Smooth muscle cell of the brain vasculature (primary cell): Measurements from ENCODE around the gene CACNA1S.

ENCODE experiments used
- DNase-seq: peaks from one replicate; pipeline ENCODE4 v3.0.0-alpha.2; 2012; ENCODE audit warnings: low read depth, low spot score

Gene CACNA1S

DNA sequence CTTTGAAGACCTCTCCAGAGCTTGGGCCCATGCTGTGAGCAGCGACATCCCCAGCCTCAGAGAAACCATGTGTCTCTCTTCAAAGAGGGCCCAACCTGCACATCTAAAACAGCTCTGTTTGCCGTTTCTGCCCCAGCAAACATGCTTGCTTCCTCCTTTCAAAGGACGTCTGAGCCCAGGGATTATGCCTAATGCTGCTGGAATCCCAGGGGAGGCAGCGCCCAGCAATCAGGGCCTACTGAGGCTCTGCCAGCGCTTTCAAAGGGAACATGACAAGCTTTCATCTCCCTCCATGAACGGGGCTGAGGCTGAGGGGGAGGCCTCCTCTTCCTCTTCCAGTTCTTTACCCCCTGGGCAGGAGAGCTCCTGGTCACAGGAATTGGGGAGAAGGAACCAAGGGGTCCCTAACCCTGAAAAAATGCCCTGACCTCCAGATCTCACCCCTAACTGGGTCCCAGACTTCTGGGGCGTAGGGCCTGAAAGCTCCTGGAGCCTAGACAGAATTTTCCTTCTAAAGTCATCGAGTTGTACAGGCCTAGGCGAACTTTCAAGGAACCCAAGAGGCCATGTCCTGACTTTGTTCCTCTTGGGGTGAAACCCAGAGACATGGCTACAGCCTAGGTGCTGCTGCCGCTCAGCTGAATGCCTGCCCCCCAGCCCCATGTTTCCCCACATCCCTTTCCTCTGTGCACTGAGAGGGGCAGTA is 28.2 kb upstream of the CACNA1S start:
- DNase-seq: no peak

DNA sequence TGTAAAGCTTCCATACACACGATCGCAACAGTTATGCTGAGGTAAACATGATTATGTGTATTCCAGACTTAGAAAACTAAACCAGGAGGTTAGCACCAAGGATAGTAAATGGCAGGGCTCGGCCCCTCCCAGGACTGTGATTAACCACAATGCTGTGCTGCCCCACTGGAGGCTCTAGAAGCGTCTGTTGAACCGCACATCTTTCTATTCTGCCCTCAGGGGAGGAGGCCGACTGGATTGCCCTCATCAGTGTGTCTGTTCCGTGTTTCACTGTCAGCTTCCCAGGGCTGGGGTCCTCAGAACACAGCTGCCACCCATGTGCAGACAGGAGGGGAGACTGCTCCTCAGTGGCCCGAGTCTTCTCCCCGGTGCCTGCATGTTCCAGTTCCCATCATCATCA is 27.5 kb upstream of the CACNA1S start:
- DNase-seq: no peak

DNA sequence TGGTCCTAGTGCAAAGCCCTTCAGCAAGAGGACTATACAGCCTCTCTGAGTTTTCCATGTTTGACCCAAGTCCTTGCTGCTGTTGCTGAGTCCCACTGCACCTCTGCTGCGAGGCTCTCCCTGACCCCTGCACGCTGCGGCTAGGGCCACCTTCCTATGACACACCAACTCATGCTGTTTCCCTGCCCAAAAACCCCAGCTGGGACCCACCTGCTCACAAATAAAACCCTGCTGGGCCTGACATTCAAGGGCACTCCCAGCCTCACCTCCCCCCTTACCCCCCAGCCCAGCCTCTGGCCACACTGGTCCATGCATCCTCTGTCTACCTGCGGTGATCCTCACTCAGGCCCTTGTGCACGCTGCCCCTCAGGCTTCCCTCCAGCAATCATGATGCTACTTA is 27.1 kb upstream of the CACNA1S start:
- DNase-seq: no peak

DNA sequence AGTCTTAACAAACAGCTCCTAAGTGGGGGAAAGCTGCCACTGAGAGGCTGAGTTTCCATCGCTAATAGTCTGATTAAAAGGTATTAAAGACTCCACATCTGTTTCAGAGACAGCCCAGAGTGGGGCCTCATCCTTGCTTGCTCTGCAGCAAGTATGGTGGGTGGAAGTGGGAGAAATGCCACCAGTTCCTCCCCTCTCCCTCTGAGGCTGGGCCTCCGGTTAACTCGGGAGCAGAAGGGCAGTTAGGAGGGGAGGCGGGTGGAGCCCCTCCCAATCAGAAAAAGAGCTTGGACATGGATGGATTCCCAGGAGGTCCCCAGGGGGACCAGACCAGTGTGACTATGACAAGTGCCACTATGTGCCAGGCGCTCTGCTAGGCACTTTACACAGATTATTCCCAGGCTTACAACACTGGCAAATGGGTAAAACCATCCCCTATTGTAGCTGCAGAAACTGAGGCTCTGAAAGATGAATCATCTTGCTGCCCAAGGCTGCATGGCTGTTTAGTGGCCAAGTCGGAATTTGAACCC is 26.1 kb upstream of the CACNA1S start:
- no peak for DNase-seq

DNA sequence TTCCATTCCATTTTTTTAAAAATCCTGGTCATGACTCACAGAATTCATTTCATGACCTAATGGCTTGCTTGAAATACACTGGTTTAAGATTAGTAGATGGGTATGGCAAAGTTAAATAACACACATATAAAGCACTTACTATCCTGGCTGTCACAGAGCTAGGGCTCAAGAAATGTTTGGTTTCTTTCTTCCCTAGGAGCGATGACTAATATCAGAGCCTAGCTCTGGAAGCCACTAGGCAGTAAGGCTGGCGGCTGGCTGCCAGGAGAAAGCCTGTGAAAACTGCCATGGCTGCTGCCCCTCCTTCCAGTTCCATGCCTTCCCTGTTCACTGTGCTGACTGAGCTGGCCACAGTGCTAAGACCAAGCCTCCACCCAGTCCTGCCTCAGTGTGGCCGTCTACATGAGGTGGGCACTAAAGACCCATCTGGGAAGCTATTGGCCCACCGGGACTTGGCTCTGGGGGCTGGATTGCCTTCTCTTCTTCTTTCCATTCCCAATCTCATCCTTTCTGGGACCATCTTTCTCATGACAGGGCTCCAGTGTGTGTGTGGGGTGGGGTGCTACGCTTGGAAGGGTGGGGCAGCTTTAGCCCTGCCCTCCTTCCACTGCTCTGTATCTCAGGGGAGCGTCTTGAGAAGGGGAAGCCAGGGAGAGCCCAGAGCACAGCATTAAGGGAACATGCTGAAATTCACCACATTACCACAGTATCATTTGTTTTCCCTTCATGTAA is 25.5 kb upstream of the CACNA1S start:
- peak; percentile 52 for DNase-seq

DNA sequence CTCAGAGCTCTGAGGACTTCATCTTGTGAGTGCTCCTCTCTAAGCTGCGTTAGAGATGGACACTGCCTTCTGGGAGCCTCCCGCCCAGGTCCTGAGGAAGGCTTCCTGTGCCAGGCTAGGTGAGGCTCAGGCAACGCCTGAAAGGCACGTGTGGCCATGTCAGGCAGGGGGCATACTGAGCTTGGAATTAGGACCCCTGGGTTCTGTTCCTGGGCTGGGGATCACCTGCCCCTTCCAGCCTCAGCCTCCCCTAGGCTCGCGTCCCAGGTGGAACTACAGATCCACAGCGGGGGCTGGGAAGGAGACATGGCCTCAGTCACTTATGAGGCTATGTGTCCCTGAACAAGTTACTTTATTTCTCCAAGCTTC is 24.8 kb upstream of the CACNA1S start:
- DNase-seq: no peak

DNA sequence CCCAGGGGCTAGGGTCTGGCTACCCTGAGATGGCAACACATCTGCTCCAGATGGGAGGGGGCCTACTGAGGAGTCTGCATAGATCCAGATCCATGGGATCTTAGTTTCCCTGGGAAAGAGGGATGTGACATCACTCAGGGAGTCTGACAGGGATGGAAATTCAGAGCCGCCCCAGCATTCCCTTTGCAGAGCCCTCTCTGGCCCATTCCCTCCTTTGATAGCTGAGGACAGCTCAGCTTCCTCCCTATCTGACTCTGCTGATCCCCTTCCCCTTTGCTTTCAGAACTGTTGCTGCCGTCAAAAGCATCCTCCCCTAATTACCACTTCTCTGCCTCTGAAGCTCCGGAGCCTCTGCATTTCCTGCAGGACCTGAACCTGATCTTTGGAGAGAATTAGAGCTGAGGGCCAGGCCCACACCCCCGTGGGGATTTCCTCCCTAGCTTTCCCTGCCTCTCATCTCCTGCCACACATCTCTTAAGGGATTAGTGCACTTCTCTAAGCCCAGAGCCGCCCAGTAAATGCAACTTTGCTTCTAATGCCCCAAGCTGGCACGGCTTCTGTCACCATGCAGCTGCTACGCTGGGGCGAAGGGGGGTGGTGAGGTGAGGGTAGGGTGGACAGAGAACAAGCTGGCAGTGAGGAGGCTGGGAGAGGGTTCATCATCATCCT is 24.3 kb upstream of the CACNA1S start:
- no peak for DNase-seq

DNA sequence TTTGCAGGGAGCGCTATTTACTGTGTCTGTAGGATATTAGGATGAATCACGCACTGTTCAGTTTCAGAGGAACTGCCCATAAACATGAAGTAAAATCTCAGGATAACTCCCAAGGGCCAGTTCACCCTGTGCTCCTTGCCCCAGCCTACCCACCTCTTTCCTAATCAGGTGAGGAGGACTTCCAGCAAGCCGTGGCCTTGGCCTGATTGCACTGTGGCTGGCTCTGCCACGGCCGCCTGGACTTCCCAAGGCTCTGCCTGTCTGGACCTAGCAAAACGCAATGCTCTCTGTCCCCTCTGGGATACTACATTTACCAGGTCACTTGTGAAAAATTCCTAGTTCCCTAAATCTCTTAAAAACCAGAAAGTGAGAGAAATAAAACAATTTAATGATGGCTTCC is 22.2 kb upstream of the CACNA1S start:
- DNase-seq: no peak

DNA sequence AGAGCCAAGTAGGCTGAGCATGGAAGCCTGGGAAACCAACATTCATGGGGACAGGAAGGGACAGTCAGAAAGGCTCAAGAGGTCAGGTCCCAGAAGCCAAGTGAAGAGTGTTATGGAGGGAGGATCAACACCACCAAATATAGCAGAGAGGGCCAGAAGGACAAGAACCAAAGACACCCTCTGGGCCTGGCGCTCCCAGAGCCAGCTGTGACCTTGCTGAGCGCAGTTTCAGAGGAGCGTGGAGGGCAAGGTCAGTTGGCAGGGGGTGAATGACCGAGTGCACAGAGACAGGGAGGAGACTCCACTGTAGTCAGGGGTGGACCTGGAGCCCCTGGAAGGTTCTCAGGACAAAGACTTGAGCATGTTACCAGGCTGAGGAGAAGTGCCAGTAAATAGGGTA is 19.2 kb upstream of the CACNA1S start:
- no peak for DNase-seq

DNA sequence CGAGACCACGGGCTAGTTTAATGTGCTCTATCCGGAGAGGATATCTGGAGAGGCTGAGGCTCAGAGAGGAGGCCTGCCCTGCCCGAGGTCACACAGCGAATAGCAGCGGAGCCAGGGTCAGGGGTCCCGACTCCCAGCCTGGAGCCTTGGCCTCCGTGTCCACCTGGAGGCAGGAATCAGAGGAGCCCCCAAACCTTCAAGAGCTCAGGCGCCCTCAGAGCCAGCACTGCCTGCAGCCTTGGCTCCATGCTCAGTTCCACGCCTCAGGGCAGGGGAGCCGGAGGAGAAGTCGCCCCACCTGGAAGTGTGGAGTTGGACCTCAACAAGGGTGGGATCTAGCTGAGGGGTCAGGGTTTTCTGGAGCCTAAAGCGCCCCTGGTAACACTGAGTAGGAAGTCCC is 16.7 kb upstream of the CACNA1S start:
- DNase-seq: no peak

DNA sequence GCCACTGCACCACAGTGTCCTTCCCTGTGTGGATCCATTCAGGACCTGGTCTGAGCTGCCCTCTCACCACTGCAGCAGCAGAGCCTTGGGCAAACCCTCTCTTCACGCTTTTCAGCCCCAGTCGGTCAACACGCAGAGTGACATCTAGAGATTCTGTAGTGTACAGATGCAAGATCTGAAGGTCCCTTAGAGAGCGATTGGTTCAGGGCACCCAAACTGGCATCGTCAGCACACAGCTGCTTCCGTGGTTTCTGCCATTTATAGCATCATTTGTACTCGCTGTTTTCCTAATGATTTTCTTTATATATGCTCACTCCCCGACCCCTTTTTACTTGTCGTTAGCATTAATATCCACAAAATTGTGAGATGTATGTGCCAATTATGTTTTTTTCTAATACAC is 16.2 kb upstream of the CACNA1S start:
- DNase-seq: no peak

DNA sequence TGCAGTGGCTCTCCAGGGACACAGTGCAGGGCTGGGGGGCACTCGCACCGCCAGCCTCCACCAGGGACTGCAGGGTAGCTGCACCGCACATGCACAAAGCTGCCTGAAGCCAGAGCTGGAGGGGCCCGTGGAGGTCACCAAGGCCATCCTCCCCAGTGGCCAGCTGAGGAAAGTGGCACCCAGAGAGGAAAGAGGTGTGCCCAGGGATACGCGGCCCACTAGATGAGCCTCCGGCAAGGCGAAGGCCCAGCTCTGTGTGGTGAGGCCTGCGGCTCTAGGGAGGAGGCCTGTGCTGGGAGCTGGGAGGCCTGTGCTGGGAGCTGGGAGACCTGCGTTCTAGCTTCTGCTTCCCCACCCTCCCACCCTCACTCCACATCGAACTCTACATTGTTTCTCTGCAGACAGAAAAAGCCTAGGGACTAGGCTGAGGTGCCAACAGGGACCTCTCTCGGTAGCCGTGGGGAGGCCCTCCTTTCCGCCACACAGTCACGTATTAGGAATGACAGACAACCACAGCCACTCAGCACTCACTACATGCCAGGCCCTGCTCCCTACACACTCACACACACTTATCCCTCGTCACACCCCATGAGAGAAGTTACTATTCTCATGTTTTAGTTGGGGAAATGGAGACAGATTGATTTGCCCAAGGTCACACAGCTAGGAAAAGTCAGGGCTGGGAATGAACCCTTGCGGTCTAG is 15.7 kb upstream of the CACNA1S start:
- DNase-seq: no peak

DNA sequence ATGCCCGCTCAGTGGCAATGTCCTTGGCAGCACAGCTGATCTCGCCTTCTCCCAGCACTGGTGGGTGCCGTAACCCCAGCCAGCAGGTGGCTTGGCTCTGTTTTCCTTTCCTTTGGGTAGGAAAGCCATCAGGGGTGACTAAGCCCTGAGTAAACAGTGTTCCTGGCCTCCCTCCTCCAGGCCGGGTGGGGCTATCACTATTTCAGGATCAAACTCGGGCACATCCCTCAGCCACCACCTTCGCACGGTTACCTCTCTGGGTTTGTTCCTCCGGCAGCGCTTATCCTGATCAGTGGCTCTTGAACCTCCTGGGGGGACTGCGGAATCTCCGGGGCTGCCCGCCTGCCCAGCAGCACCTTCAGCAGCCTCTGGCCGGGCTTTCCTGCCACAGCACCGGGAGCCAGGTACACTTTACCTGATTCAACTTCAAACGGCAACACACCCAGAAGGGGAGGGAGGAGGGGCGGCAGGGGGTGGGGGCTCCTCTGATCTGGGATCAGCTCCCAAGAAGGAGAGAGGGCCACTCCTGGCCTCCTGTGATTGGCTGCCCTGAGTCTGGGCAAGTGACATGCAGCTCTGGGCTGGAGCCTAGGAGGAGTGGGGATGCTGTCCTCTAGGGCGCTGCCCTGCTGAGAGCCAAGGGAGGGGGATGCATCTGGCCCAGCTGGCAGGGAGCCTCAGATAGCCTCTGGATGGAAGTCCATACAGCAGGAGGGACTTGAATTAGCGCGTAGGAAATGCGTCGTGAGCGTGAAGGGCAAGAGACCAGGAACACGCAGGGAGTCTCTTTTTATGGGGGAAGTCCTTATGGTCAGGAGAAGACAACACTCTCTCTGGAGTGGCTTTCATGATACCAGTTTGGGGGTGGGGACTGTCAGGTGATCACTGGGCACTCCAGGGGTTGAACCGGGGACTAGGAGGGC is 14.9 kb upstream of the CACNA1S start, which contains the start of gene ASCL5:
Gene ASCL5 (minus strand): TSS at position 353 of the 923 bp plus-strand sequence. CDS start 11,812 bp downstream, outside the sequence.
- DNase-seq: no peak

DNA sequence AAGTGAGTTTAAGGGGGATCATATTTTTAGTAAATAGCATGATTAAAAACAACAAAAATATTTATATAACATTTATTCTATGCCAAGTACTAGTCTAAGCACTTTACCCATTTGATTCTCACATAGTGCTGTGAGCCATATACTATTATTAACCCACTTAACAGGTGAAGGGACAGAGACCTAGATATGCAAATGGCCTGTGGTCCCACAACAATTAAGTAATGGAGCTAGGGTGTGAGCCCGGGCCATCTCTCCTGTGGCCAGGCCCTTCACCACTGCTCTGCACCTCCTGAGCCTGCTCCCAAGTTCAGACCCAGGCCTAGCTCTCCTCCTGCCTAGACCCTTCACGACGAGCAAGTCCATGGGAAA is 14.2 kb upstream of the CACNA1S start:
- DNase-seq: no peak

DNA sequence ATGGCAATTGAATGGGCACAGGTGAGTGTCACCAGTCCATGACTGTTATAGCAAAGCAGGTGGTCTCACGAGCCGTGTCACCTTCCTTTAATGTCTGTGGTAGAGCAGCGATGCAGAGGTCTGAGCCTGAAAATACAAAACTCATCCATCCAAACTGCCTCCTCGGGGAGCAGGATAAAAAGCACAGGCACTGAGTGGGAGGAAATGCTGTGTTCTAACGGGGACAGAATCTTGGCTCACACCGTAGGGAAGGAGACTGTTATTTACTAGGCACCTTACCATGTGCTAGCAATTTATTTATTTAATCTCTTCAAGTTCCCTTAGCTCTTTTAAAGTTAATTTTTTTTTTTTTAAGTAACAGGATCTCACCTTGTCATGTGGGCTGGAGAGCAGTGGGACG is 13.6 kb upstream of the CACNA1S start:
- DNase-seq: no peak

DNA sequence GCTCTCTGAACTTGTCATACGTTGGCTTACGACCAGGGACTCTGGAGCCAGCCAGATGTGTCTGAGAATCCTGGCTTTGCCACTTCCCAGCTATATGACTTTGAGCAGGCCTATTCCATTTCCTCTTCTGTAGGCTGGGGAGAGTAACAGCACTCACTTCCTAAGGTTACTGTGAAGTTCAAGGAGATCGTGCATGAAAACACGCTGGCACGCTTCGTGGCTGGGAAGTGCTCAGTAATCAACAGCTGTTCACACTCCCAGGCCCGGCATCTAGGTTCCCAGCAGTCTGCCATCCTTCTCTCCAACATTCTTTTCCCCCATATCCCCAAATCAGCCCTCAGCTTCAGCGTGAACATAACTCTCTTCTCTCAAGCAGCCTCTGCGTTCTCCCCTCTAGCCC is 12.8 kb upstream of the CACNA1S start:
- no peak for DNase-seq

DNA sequence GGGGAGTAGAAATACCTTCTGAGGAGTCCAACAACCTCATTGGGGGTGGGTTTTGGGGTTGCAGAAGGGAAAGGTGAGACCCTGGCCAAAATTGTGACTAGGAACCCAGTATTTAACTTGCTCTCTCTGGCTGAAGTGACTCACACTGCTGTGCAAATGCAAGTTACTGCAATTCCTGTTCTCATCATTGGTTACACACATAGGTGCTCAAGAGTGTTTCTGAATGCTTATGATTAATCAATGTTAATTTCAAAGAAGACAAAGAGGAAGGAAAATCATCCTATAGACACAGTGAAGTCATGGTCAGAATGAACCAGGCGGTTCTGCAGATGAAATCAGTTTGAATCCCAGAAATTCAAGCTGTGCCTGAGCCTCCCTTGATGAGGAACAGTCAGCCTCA is 11.6 kb upstream of the CACNA1S start:
- DNase-seq: no peak

DNA sequence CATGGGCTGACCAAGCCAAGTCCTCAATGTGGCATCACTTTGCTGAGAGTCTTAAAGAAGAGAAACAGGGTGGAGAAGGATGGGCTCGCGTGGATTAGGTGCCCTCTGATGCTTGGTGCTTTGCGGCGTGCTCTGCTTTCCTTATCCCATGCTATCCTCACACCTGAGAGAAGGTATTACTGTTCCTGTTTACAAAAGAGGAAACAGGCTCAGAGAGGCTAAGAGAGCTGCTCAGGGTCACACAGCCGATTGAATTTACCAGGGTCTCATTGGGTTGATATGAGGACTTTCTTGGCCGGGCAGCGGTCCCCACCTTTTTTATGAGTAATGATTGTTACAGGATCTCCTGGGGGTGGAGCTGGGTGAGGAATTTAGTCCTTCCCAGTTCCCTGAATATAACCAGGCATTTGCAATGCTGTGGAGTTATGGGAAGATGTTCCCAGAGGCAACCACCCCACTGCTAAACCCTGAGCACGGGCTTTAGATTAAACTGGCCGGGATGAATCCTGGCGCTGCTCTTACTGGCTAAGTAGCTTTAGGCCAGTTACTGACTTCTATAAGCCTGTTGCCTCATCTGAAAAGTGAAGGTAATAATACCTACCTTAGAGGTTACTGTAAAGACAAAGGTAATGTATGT is 10.2 kb upstream of the CACNA1S start:
- DNase-seq: no peak

DNA sequence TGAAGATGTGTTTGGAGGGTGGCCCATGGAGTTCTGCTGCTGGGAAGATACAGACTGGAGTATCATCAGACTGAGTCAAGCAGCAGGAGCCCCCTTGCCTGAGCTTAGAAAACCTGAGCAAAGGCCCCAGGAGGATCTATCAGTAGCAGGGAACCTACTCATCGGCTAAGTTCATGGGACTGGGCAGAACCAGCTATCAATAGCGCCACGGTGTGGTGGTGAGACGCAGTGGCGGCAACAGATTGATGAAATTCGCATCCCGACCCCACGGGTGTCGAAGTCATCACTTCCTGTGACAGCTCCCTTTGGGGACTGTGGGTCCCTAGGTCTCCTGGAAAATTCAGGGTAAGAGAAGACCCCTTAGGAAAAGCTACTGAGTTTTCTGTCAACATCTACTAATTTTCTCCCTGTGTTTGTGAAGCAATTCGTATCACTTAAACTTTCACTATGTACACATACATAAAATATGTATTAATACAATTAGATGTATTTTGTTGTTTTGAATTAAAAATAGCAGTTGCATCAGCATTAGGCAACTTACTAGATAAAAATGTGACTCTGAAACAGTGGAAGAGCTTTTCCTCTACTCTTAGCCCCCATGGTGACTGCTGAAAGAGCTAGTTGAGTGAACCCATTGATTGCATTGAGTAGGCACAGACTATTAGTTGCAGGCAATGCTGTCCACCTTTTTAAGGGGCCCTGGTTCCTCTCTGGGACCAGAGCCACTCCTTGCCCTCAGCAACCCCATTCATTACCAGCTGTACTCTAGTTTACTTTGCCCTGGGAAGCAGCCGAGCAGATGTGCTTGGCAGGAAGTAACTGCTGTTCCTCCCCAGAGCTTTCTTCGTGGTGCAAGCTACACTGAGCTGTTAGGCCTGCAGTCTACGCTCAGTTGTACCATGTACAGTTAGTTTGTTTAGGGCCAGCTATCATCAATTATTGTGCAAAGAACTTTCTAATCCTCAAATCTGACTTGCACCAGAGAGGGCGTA is 7.3 kb upstream of the CACNA1S start:
- no peak for DNase-seq
